ENCODE results near the gene UBLCP1.
"Not testable (repeated sequence)": the region's sequence is repeated elsewhere in the genome, so short reads cannot be mapped to it uniquely, and the experiment has no call there.

The UBLCP1 gene

DNA sequence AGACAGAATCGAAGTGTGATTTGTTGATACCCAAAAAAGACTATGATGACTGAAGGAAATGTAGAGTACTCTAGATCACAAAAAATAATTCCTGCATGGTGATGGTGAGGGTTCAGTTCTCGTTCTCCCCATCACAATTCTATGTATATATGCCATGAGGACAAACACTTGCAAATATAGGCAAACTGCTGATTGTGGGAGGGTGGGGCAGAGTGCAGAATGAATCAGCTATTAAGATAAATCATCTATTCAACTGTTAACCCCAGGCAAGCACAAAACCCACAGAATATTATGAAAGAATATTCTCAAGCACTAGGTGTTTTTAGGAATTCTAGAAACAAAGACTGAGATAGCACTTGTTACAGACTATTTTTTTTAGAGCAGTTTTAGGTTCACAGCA, 13.9 kb upstream of the UBLCP1 start:
- DNase-seq = no peak

DNA sequence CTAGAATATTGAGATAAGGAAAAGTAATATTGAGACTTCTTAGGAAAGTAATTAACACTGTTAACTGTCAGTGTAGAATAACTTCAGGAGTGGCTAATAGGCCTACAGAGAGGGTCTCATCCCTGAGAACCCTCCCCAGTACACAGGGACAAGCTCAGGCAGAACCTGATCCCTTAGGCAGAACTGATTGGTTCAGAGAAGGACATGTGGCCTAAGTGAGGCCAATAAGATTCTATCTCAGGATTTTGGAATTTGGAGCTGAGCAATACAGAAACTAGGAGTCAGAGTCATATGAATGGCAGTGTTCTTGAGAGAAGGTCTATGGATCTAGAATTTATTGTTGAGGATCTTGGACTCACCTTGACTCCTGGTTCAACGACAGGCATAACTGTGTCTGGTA, 10.9 kb upstream of the UBLCP1 start:
- DNase-seq = no peak

DNA sequence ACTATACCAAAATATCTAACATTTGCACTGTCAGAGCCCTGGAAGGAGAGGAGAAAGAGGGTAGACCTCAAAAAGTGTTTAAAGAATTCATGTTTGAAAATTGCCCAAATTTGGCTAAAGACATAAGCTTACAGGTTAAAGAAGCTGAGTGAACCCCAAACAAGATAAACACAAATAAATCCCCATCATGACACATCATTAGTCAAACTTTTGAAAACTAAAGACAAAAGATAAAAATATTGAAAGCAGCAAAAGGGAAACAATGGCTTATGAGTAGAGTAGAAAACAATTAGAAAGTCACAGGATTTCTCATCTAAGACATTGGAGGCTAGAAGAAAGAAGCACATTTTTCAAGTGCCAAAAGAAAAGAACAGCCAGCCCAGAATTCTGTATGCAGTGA, 6.1 kb upstream of the UBLCP1 start:
- DNase-seq = no peak

DNA sequence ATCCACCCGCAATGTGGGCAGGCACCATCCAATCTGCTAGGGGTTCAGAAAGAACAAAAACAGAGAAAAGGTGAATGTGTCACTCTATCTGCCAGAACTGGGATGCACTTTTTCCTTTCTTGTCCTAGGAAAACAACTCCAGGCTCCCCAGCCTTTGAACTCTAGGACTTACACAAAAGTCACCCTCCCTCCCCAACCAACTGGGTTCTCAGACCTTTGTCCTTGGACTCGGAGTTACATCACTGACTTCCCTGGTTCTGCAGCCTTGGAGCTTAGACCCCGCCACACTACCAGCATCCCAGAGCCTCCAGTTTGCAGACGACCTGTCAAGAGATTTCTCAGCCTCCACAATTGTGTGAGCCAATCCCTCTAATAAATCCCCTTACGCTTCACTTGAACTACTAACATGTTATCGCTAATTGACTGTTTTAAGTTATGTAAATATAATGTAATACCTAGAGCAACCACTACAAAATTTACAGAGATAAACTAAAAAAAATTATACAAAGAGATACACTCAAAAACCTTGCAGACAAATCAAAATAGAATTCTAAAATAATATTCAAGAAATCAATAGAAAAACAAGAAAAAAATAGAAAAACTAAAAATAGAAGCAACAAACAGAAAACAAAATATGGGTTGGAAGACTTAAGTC, 5.3 kb upstream of the UBLCP1 start:
- no peak for DNase-seq

DNA sequence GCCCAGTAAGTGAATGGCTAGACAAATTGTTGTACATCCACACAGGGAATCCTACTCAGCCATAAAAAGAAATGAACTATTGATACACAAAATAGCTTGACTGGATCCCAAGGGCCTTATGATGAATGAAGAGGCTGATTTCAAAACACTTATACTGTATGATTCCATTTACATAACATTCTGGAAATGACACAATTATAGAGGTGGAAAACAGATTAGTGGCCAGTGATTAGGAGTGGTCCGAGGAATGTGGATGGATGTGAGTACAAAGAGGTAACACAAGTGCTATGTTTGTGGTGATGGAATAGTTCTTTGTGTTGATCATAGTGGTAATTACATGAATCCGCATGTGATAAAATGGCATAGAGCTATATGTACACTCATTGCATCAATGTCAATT, 4.7 kb upstream of the UBLCP1 start:
- no peak for DNase-seq

DNA sequence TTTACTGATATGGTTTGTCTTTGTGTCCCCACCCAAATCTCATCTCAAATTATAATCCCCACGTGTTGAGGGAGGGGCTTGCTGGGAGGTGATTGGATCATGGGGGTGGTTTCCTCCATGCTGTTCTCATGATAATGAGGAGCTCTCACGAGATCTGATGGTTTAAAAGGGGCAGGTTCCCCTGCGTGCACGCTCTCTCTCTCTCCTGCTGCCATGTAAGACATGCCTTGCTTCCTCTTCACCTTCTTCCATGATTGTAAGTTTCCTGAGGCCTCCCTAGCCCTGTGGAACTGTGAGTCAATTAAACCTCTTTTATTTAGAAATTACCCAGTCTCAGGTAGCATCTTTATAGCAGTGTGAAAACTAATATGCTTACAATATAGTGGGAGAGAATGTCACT, 2.9 kb upstream of the UBLCP1 start:
- DNase-seq = not testable (repeated sequence)

DNA sequence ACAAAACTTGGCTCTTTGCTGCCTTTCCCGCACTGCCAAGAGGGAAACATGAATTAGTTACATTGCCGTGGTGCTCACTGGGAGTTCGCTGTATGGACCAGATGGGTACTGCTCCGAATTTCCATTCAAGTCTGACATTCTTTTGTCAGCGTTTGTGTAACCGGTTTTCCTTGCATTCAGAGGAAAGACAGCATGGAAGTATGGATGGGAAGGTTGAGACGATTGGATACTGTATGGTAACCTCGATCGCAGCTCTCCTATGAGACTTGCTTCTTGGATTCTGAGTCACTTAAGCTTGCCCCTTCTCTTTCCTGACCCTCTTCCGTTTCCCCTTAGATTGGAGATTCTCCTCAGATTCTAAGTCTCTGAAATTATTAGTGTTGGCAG, 625 bp upstream of the UBLCP1 start:
- DNase-seq = peak in 1 of 51 donors; percentile 27

DNA sequence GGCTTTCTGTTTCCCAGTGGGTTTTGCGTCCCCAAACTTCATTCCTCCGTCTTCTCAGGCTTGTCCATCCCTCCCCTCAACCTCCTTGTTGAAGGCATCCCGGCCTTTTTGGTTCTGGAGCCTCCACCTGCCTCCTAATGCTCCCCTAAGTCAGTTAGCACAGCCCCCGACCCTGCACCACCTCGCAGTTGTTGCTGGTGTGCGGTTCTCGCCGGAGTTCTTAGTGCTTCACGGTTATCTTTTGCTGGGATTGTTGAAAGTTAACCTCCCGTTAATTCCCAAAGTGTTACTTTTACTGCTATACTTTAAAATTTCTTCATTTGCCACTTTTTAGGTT, 447 bp downstream of the UBLCP1 start:
- no peak for DNase-seq

DNA sequence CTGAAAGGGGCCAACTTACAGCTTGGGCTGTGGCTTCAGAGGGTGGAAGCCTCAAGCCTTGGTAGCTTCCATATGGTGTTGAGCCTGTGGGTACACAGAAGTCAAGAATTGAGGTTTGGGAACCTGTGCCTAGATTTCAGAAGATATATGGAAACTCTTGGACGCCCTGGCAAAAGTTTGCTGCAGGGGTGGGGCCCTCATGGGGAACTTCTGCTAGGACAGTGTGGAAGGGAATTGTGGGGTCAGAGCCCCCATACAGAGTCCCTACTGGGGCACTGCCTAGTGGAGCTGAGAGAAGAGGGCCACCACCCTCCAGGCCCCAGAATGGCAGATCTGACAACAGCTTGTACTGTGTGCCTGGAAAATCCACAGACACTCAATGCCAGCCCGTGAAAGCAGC, 3.7 kb downstream of the UBLCP1 start:
- DNase-seq = not testable (repeated sequence)

DNA sequence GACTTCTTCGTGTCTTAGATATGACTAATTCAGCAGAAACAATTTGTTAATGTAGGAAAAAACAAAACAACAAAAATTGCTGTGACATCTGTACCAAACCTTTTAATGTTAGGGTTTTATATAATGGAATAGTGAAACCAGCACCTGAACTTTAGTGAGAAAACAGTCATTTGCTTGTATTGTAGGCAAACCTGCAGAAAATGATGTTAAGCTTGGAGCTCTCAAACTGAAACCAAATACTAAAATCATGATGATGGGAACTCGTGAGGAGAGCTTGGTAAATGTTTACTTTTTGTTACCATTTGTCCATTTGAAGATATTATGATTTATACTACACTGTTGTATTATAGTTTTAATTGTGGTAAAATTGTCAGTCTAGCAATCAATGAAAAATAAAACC, 6.6 kb downstream of the UBLCP1 start:
- no peak for DNase-seq

DNA sequence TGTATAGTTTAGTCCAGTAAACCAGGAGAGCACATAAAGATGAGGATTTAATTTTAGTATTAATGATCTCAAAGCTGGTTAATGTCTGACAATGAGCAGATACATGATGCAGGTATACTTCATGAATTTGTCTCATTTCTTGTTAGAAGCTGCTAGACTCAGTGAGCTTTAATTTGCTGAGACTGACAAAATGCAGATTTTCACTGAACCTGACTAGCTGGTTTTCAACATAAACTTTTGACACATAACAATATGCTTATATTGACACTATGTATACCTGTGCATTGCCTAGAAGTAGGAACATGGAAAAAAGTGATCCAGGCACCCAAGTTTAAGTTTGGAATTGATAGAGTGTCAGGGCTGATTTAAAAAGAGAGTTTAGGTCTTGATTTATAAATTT, 10.8 kb downstream of the UBLCP1 start:
- DNase-seq = no peak

DNA sequence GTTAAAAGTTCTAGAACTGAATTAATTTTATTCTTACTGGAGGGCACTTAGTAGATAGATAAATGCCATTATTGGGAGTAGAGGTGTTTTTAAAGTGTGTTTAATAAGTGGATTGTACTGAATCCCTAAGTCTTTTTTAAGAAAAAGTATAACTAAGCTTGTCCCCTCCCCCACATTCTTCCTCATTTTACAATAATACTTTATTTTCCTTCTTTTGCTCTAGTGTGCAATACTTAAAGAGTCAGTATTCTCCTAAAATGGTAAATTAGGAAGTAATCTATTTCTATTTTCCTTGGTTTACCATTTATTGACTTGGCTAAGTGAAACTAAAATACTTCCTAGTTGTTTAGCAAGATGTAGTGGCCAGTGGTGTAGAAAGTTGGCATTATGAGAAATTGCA, 11.6 kb downstream of the UBLCP1 start:
- DNase-seq = no peak

DNA sequence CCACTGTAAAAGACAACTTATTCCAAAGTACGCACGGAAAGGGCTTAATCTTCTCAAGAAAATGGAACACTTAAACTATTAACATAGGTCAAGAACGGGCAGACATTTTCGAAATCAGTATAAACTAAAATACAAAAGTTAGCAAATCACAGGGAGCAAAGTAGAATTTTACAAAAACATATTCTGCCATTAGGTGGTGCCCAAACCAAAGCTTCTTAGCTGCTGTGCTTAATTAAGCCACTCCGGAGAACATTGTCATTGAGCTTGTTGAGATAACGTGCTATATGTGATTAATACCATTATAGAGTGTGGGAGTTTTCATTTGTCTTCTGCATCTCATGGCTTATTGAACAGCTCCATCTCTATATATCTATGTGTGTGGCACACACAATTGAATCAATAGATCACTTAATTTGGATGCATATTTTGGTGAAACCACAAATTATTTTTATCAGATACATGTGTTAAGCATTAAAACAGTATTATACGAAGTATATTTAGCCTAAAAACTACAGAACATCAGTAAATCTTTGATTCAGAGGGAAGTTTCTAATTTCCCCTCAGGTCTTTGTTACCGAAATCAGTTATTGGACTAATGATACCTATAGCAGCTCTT, 23.4 kb downstream of the UBLCP1 start:
- peak in 1 of 51 donors; percentile 34 for DNase-seq

DNA sequence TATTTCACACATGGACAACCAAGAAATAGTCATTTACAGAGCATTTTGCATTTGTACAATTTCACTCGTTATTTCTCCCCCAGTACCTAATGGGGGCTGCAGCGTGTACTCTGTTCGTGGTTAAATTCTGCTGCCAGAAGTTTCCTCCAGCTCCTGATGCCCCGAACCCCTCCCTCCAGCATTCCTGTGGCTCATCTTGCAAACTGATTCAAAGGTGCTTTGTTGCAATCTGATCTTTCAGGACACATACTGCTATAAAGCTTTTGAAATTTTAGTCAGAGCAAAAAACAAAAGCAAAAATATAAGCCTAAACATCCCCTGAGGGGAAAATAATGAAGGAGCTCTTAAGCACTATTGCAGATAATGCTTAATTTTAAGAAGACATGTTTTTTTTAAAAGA, 27.7 kb downstream of the UBLCP1 start:
- no peak for DNase-seq

DNA sequence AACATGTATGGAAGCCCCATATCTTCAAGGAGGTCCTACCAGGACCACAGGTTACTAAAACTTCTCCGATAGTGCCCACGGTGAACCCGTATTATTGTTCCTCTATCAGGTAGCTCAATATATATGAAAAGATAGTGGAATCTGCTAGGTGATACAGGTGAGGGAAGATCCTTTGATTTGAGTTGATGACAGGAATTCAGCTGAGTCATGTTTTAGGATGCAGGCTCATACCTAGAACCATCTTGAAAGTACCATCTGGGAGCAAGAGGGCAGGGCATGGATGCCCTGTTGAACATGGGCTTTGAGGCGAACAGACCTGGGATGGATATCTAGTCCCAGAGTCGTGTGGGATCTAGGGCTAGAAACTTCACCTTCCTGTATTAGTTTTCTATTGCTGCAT, 31.8 kb downstream of the UBLCP1 start:
- DNase-seq = no peak

DNA sequence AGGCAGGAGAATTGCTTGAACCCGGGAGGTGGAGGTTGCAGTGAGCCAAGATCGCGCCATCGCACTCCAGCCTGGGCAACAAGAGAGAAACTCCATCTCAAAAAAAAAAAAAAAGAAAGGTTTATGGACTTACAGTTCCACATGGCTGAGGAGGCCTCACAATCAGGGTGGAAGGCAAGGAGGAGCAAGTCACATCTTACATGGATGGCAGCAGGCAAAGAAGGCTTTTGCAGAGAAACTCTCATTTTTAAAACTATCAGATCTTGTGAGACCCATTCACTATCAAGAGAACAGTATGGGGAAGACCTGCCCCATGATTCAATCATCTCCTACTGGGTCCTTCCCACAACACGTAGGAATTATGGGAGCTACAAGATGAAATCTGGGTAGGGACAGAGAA, 34.2 kb downstream of the UBLCP1 start:
- DNase-seq = not testable (repeated sequence)

DNA sequence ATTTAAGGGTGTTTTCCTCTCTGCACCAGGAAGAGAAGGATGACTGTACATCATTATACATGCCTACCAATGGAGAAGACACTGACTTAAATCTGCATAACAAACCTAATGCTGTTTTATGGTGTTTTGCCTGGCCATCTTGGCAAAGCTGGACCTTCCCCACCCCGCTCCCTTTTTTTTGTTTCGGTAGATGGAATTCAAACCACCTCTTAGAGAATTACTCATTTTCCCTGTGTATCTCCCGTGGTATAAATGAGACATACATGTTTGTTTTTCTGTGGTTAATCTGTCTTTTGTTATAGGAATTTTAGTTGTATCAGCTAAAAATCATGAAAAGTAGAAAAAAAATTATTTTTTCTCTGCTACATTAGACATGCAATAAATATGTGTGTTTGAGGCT, 38.4 kb downstream of the UBLCP1 start:
- DNase-seq = no peak

DNA sequence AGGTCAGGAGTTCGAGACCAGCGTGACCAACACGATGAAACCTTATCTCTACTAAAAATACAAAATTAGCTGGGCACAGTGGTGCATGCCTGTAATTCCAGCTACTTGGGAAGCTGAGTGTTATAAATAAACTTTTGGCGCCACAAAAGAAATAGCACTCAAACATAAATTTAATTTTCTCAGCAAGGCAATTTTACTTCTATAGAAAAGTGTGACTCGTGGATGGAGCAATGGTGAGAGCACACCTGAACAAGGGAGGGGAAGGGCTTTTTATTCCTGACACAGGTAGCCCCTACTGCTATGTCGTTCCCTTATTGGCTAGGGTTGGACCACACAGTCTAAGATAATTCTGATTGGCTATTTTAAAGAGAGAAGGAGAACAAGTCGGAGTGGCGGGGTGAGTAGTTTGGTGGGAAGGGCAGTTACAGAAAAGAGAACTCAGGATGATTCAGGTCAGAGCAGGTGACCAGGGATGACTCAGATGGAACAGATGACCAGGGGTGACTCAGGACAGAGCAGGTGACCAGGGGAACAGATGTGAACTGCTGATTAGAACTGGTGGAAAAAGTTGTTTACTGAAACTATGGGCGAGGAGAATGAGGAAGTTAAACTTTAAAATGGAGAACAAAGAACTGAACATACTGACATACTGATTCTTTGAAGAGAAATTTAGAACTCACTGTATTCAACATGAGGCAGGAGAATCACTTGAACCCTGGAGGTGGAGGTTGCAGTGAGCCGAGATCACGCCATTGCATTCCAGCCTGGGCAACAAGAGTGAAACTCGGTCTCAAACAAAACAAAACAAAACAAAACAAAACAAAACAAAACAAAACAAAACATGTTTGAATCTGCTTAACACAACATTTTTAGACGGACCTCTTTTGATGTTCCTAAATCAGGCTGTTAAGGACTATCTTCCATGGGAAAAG, 39.1 kb downstream of the UBLCP1 start:
- not testable (repeated sequence) for DNase-seq

DNA sequence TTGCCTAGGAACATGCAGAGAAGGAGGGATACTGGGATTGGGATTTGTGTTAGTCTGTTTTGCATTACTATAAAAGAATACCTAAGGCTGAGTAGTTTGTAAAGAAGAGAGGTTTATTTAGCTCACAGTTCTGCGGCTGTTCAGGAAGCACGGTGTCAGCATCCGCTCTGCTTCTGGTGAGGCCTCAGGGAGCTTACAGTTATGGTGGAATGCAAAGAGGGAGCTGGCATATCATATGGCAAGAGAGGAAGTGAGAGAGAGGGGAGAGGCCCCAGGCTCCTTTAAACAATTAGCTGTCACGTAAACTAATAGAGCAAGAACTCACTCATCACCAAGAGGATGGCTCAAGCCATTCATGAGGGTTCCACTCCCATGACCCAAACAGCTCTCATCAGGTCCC, 40.2 kb downstream of the UBLCP1 start:
- no peak for DNase-seq

DNA sequence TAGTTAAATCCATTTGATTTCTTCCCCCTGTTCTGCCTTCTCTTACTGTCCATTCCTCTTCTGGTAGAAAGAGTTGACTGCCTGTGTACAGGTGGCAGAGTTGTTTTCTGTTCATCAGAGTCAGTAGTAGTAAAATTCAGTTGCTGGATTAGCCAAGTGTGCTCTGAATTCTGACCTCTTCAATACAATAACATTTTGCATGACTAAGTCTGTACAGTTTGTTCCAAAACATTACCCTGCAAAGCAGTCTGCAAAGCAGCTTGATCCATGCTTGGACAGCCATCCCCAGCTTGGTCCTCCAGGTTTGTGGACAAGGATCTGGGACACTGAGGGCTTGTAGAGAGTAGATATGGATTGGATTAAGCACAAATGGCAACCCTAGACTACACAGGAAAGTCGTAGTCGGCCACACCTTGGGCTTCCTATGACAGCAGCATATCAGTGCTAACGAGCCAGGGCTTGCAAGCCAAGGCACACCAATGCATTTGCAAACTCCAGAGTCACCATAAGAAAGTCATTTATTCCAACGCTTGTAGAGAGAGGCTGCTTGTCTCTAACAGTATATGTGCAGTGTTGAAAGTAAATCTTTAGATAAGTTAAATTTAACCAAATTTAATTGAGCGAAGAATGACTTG, 42.0 kb downstream of the UBLCP1 start:
- DNase-seq = no peak

DNA sequence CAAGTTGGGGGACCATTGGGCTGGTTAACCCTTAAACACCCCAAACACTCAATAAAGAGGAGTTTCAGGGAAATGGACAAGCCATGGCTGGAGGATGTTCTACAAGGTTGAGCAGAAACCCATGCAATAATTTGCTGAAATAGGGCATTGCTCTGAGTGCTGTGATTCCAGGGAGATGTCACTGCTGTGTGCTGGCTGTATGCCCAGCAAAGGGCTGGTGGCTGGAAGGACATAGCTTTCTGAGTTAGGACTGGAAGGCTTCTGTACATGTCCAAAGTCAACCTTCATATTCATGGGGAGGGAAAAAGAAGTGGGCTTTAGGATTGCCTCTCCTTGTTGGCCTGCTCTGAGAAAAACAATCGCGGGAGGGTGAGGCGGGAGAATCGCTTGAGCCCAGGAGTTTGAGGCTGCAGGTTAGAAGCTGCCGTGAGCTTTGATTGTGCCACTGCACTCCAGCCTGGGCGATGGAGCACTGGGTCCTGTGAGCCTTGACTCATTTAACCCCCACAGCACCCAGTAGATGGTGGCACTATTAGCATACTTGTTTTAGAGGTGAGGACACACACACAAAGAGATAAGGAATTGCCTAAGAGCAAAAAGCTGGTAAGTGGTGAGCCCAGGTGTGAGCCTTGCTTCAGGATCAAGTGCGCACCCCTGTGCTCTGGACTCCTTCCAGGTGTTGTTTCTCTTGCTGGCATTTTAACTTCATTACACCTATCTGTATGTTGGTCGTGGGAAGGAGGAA, 46.8 kb downstream of the UBLCP1 start:
- peak in 1 of 51 donors; percentile 4 for DNase-seq

DNA sequence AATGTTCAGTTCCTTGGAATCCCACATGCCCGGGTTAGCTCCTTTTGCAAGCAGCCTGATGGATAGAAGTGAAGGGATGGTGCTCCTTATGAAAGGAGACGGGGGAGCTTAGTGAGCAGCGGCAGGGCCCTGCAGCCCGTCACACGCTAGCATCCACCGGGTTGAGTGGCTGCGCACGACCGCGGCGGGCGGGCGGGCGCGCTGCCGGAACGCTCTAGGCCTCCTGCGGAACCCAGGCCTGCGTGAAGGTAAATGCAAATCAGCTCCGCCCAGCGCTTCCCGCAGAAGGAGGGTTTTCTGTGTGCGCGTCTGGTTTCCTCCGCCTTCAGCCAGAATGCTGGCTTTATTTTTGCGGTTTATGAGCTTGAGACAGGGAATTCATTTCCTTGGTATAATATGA, 47.4 kb downstream of the UBLCP1 start:
- DNase-seq = peak in 6 of 51 donors; percentile 6 to 19 (median 13)
